Body of pancreas (tissue), 4 donors: ENCODE results near the gene BOC.

Source experiments
- CTCF ChIP-seq, 7 experiments: fragments of 450-650 bp in 4 of 7; fragments of 200-600 bp in 3 of 7; sonication (generic) in 3 of 7; IDR thresholded peaks; one replicate each; pipeline ENCODE4 v1.5.1; 2016 to 2019; ENCODE audit warnings: antibody characterized with exemption in 7 of 7
- POLR2A ChIP-seq, 3 donors: fragments of 450-650 bp; IDR thresholded peaks; one replicate each; pipeline ENCODE4 v1.6.1; 2016; ENCODE audit warnings: antibody characterized with exemption in 3 of 3, mild to moderate bottlenecking in 2 of 3

GRCh38 chr3:113243071-113243470, 31.7 kb downstream of the BOC start:
- TF ChIP-seq CTCF (IDR thresholded peaks at IDR 0.05) (no peak), POLR2A (IDR thresholded peaks at IDR 0.05) (no peak)
